GM12891 (cell line): ENCODE data around the gene RHBDD2.

ENCODE experiments used
- PAX5 ChIP-seq: IDR thresholded peaks from 2 replicates; pipeline ENCODE4 v1.6.1; 2011; ENCODE audit warnings: low read length, moderate library complexity, mild to moderate bottlenecking; ENCODE audit not compliant: insufficient read depth, severe bottlenecking
- POLR2A ChIP-seq: IDR thresholded peaks from 2 replicates; pipeline ENCODE4 v1.6.1; 2011; ENCODE audit warnings: low read depth, low read length, control low read depth
- POLR2AphosphoS5 ChIP-seq: IDR thresholded peaks from 2 replicates; pipeline ENCODE4 v1.6.1; 2011; ENCODE audit warnings: low read depth, low read length, control low read depth
- TAF1 ChIP-seq: IDR thresholded peaks from 2 replicates; pipeline ENCODE4 v1.6.1; 2011; ENCODE audit warnings: low read depth, low read length, control low read depth

- TF ChIP-seq POLR2A: no peak
- no peak for TF ChIP-seq POLR2AphosphoS5
- TF ChIP-seq TAF1: no peak
- TF ChIP-seq PAX5: no peak
Measured at GRCh38 chr7:75866114-75866488, 12.7 kb upstream of the RHBDD2 start.
